ENCODE measurements around the gene IL12RB1.

- no peak for TF ChIP-seq ELK1 (IDR thresholded peaks at IDR 0.05; ENCODE audit: low read depth, low read length)
- no peak for TF ChIP-seq EP300 (IDR thresholded peaks at IDR 0.05)
- no peak for TF ChIP-seq HOXB5 (CRISPR knock-in tag; IDR thresholded peaks at IDR 0.05)
- no peak for TF ChIP-seq POLR2A (IDR thresholded peaks at IDR 0.05; ENCODE audit: low read length)
- TF ChIP-seq, protein P1, sequence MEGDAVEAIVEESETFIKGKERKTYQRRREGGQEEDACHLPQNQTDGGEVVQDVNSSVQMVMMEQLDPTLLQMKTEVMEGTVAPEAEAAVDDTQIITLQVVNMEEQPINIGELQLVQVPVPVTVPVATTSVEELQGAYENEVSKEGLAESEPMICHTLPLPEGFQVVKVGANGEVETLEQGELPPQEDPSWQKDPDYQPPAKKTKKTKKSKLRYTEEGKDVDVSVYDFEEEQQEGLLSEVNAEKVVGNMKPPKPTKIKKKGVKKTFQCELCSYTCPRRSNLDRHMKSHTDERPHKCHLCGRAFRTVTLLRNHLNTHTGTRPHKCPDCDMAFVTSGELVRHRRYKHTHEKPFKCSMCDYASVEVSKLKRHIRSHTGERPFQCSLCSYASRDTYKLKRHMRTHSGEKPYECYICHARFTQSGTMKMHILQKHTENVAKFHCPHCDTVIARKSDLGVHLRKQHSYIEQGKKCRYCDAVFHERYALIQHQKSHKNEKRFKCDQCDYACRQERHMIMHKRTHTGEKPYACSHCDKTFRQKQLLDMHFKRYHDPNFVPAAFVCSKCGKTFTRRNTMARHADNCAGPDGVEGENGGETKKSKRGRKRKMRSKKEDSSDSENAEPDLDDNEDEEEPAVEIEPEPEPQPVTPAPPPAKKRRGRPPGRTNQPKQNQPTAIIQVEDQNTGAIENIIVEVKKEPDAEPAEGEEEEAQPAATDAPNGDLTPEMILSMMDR (IDR thresholded peaks at IDR 0.05): no peak
- no peak for TF ChIP-seq REST (IDR thresholded peaks at IDR 0.05)
- TF ChIP-seq ESRRA (IDR thresholded peaks at IDR 0.05; ENCODE audit: borderline replicate concordance, low read length): no peak
- no peak for TF ChIP-seq RFX5 (IDR thresholded peaks at IDR 0.05)
- no peak for TF ChIP-seq CEBPB (IDR thresholded peaks at IDR 0.05)
- no peak for TF ChIP-seq JUN (IDR thresholded peaks at IDR 0.05)
- no peak for TF ChIP-seq CBX8 (IDR thresholded peaks at IDR 0.05)
- TF ChIP-seq BHLHE40 (IDR thresholded peaks at IDR 0.05; ENCODE audit: low read depth, low read length): no peak
- TF ChIP-seq NPAS2 (CRISPR knock-in tag; IDR thresholded peaks at IDR 0.05; ENCODE audit: borderline replicate concordance): no peak
- no peak for TF ChIP-seq MAX (IDR thresholded peaks at IDR 0.05)
These were observed 76.6 kb downstream of the IL12RB1 start for GRCh38 chr19:18010149-18010548.

Measured in A549 (cell line).